SK-N-SH (cell line): ENCODE measurements around the gene ARMC3. TPM values are rescaled to one million over a fixed set of nuclear protein-coding genes. Genes with fewer than 3 reads are reported as not detected.
"Not testable (repeated sequence)": the region's sequence is repeated elsewhere in the genome, so short reads cannot be mapped to it uniquely, and the experiment has no call there.

Experiments used
- CTCF ChIA-PET: fragments of 300-600, 350-600 bp; formaldehyde crosslinking; extraction: SDS; loops from one replicate; lab custom pipeline; 2021; lab: Yijun Ruan, JAX
- POLR2A ChIA-PET: fragments of 350-600 bp; sonication (Branson Sonifier 250); formaldehyde crosslinking; extraction: SDS; loops from one replicate; lab custom pipeline; 2020; ENCODE audit warnings: antibody characterized with exemption, inconsistent platforms; lab: Yijun Ruan, JAX
- DNase-seq: peaks from one replicate; pipeline ENCODE4 v3.0.0; 2012
- H2AFZ ChIP-seq: fragments of 200-600 bp; sonication (generic); 2 replicates; pipeline ENCODE4 v1.8.1; 2016; ENCODE audit warnings: antibody characterized with exemption, mild to moderate bottlenecking, low read depth
- H3F3A ChIP-seq: fragments of 200-600 bp; sonication (generic); replicated peaks from 2 replicates; pipeline ENCODE3; 2016; ENCODE audit warnings: antibody characterized with exemption, mild to moderate bottlenecking; ENCODE audit not compliant: insufficient read depth
- H3K27ac ChIP-seq, 2 experiments: fragments of 200-500 bp in 1 of 2; fragments of 200-600 bp in 1 of 2; sonication (Bioruptor generic) in 1 of 2; sonication (generic), shearing (Covaris generic) in 1 of 2; 2 replicates each; pipeline versions ENCODE4 v1.5.1 to v1.6.1; 2014 to 2016; ENCODE audit warnings: low read depth in 2 of 2, inconsistent platforms in 1 of 2, low read length in 1 of 2, mild to moderate bottlenecking in 1 of 2, mixed read lengths in 1 of 2
- H3K27me3 ChIP-seq: fragments of 200-600 bp; sonication (generic), shearing (Covaris generic); 2 replicates; pipeline ENCODE4 v1.6.1; 2016; ENCODE audit warnings: mixed run types; ENCODE audit not compliant: insufficient read depth
- H3K36me3 ChIP-seq, 2 experiments: fragments of 200-500 bp in 1 of 2; fragments of 200-600 bp in 1 of 2; sonication (Bioruptor generic) in 1 of 2; sonication (generic) in 1 of 2; replicated peaks in 1 of 2; 2 replicates each; pipeline versions ENCODE3 to v1.5.1; 2014 to 2016; ENCODE audit warnings: low read length in 1 of 2, mild to moderate bottlenecking in 1 of 2; ENCODE audit not compliant: insufficient read depth in 2 of 2, control insufficient read depth in 1 of 2
- H3K4me1 ChIP-seq, 2 experiments: fragments of 200-500 bp in 1 of 2; fragments of 200-600 bp in 1 of 2; sonication (Bioruptor generic) in 1 of 2; sonication (generic), shearing (Covaris generic) in 1 of 2; 2 replicates each; pipeline versions ENCODE4 v1.5.1 to v1.6.1; 2014 to 2016; ENCODE audit warnings: low read depth in 1 of 2, low read length in 1 of 2, mixed run types in 1 of 2; ENCODE audit not compliant: insufficient read depth in 2 of 2, control insufficient read depth in 1 of 2
- H3K4me2 ChIP-seq: fragments of 200-600 bp; sonication (generic), shearing (Covaris generic); 2 replicates; pipeline ENCODE4 v1.6.1; 2017; ENCODE audit warnings: mixed run types
- H3K4me3 ChIP-seq, 2 experiments: fragments of 200-500 bp in 1 of 2; fragments of 200-600 bp in 1 of 2; sonication (Bioruptor generic) in 1 of 2; sonication (generic), shearing (Covaris generic) in 1 of 2; 2 replicates each; pipeline versions ENCODE4 v1.5.1 to v1.8.1; 2014 to 2016; ENCODE audit warnings: low read depth in 2 of 2, inconsistent platforms in 1 of 2, low read length in 1 of 2, mild to moderate bottlenecking in 1 of 2, mixed read lengths in 1 of 2, moderate library complexity in 1 of 2
- H3K79me2 ChIP-seq: fragments of 200-600 bp; sonication (generic); 2 replicates; pipeline ENCODE4 v1.8.1; 2017; ENCODE audit warnings: mild to moderate bottlenecking; ENCODE audit not compliant: insufficient read depth
- H3K9ac ChIP-seq: fragments of 200-600 bp; sonication (generic); 2 replicates; pipeline ENCODE4 v1.6.1; 2017; ENCODE audit warnings: mixed run types
- H3K9me2 ChIP-seq: fragments of 200-600 bp; sonication (generic); 2 replicates; pipeline ENCODE4 v1.6.1; 2017; ENCODE audit warnings: mixed run types
- H3K9me3 ChIP-seq: fragments of 200-600 bp; sonication (generic); 2 replicates; pipeline ENCODE4 v1.6.1; 2017; ENCODE audit warnings: mixed run types, mild to moderate bottlenecking, moderate library complexity
- H4K20me1 ChIP-seq: fragments of 200-600 bp; sonication (generic); 2 replicates; pipeline ENCODE4 v1.6.1; 2017; ENCODE audit warnings: mild to moderate bottlenecking, mixed run types; ENCODE audit not compliant: insufficient read depth
- CHD2 ChIP-seq: fragments of 150-350 bp; IDR thresholded peaks from 2 replicates; pipeline ENCODE4 v1.6.1; 2018; ENCODE audit warnings: low read length; ENCODE audit not compliant: partially characterized antibody
- ELF1 ChIP-seq: IDR thresholded peaks from 2 replicates; pipeline ENCODE4 v1.4.0; 2012
- EZH2phosphoT487 ChIP-seq: fragments of 200-600 bp; sonication (generic); IDR thresholded peaks from 2 replicates; pipeline ENCODE4 v1.6.1; 2017; ENCODE audit warnings: low read depth, mixed run types, mild to moderate bottlenecking, antibody characterized with exemption, moderate library complexity, borderline replicate concordance
- FOXJ3 ChIP-seq: sonication (generic); formaldehyde crosslinking; IDR thresholded peaks from 2 replicates; pipeline ENCODE4 v1.5.1; 2020; ENCODE audit warnings: mild to moderate bottlenecking, missing genetic modification reagents
- GABPA ChIP-seq: IDR thresholded peaks from 2 replicates; pipeline ENCODE4 v1.4.0; 2012; ENCODE audit warnings: low read depth, mild to moderate bottlenecking
- JUND ChIP-seq: IDR thresholded peaks from 2 replicates; pipeline ENCODE4 v1.4.0; 2012
- MXI1 ChIP-seq: IDR thresholded peaks from 2 replicates; pipeline ENCODE4 v1.6.1; 2012; ENCODE audit warnings: mild to moderate bottlenecking, low read depth, low read length, improper control_type of control experiment
- NRF1 ChIP-seq: IDR thresholded peaks from 2 replicates; pipeline ENCODE4 v1.6.1; 2012; ENCODE audit warnings: low read depth, mild to moderate bottlenecking, low read length
- SMC3 ChIP-seq: IDR thresholded peaks from 2 replicates; pipeline ENCODE4 v1.6.1; 2012; ENCODE audit warnings: low read depth, low read length, improper control_type of control experiment
- USF1 ChIP-seq: IDR thresholded peaks from 2 replicates; pipeline ENCODE4 v1.4.0; 2012; ENCODE audit warnings: low read depth, borderline replicate concordance
- WGBS: methylation state at CpG from one replicate; pipeline ENCODE4 v1.1.6; 2017; ENCODE audit warnings: low lambda C conversion rate; 5-methylcytosine and 5-hydroxymethylcytosine counted together
- polyA plus RNA-seq, 3 experiments: library from polyadenylated mRNA; depleted of rRNA; stranded (reverse); fragments of >200 nt; gene quantifications; 2 replicates each; pipeline ENCODE4 v1.2.3, GENCODE V29; 2012
- TF ChIP-seq, protein P1 (sequence below): fragments of 200-600 bp; sonication (generic); IDR thresholded peaks from 2 replicates; pipeline ENCODE4 v1.6.1; 2017; ENCODE audit warnings: antibody characterized with exemption, mild to moderate bottlenecking, moderate library complexity
- TF ChIP-seq, protein P2 (sequence below): IDR thresholded peaks from 2 replicates; pipeline ENCODE4 v1.6.1; 2012; ENCODE audit warnings: mild to moderate bottlenecking, low read depth, low read length, moderate library complexity
- TF ChIP-seq, protein P3 (sequence below): IDR thresholded peaks from 2 replicates; pipeline ENCODE4 v1.4.0; 2012; ENCODE audit warnings: low read depth, borderline replicate concordance

The ARMC3 gene
- polyA plus RNA-seq, 1 of the 3 experiments (the other 2 are of a cell fraction) = not detected

DNA sequence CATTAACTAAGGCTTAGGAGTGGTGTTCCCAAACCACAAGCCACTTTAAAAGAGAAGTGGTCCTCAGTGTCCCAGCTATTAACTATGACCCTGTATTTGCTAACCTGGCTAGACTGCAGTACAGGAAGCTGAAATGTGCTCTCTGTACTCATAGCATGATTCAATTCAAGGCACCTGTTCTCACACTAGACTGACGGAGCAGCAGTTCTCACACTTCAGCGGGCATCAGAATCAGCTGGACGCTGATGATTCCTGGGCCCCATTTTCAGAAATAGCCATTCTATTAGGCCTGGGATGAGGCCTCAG, 143.0 kb downstream of the ARMC3 start:
- Histone ChIP-seq H3K27ac (no peak overlapping the region), H3K4me1 (no peaks in the 10 kb centered on the region), H2AFZ (no peak overlapping the region), H3K79me2 (no peaks in the 10 kb centered on the region), H3K27me3 (no peaks in the 10 kb centered on the region), H3K4me3 (no peak overlapping the region), H3K9ac (no peak overlapping the region), H3K4me2 (no peak overlapping the region), H3F3A (no peaks in the 10 kb centered on the region), H3K9me3 (no peaks in the 10 kb centered on the region), H3K9me2 (no peaks in the 10 kb centered on the region), H4K20me1 (no peaks in the 10 kb centered on the region), H3K36me3 (no peaks in the 10 kb centered on the region)
- 81% methylated on average over 3 of the region's 3 CpGs for WGBS
- POLR2A ChIA-PET = no interaction called here
- CTCF ChIA-PET = interaction anchor here (1.3 kb wide), 1 partner anchor 1077 kb away, joined by 4 read pairs; no protein-coding TSS in a partner anchor
- DNase-seq = no peak
- TF ChIP-seq, protein P1, sequence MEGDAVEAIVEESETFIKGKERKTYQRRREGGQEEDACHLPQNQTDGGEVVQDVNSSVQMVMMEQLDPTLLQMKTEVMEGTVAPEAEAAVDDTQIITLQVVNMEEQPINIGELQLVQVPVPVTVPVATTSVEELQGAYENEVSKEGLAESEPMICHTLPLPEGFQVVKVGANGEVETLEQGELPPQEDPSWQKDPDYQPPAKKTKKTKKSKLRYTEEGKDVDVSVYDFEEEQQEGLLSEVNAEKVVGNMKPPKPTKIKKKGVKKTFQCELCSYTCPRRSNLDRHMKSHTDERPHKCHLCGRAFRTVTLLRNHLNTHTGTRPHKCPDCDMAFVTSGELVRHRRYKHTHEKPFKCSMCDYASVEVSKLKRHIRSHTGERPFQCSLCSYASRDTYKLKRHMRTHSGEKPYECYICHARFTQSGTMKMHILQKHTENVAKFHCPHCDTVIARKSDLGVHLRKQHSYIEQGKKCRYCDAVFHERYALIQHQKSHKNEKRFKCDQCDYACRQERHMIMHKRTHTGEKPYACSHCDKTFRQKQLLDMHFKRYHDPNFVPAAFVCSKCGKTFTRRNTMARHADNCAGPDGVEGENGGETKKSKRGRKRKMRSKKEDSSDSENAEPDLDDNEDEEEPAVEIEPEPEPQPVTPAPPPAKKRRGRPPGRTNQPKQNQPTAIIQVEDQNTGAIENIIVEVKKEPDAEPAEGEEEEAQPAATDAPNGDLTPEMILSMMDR = no peak
- TF ChIP-seq CHD2 (no peak), EZH2phosphoT487 (no peak), NRF1 (no peak), FOXJ3 (CRISPR knock-in tag) (no peak), JUND (no peak), GABPA (no peak), USF1 (no peak), ELF1 (no peak), SMC3 (no peak), MXI1 (no peak)
- TF ChIP-seq, protein P2, sequence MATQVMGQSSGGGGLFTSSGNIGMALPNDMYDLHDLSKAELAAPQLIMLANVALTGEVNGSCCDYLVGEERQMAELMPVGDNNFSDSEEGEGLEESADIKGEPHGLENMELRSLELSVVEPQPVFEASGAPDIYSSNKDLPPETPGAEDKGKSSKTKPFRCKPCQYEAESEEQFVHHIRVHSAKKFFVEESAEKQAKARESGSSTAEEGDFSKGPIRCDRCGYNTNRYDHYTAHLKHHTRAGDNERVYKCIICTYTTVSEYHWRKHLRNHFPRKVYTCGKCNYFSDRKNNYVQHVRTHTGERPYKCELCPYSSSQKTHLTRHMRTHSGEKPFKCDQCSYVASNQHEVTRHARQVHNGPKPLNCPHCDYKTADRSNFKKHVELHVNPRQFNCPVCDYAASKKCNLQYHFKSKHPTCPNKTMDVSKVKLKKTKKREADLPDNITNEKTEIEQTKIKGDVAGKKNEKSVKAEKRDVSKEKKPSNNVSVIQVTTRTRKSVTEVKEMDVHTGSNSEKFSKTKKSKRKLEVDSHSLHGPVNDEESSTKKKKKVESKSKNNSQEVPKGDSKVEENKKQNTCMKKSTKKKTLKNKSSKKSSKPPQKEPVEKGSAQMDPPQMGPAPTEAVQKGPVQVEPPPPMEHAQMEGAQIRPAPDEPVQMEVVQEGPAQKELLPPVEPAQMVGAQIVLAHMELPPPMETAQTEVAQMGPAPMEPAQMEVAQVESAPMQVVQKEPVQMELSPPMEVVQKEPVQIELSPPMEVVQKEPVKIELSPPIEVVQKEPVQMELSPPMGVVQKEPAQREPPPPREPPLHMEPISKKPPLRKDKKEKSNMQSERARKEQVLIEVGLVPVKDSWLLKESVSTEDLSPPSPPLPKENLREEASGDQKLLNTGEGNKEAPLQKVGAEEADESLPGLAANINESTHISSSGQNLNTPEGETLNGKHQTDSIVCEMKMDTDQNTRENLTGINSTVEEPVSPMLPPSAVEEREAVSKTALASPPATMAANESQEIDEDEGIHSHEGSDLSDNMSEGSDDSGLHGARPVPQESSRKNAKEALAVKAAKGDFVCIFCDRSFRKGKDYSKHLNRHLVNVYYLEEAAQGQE = no peak
- TF ChIP-seq, protein P3, sequence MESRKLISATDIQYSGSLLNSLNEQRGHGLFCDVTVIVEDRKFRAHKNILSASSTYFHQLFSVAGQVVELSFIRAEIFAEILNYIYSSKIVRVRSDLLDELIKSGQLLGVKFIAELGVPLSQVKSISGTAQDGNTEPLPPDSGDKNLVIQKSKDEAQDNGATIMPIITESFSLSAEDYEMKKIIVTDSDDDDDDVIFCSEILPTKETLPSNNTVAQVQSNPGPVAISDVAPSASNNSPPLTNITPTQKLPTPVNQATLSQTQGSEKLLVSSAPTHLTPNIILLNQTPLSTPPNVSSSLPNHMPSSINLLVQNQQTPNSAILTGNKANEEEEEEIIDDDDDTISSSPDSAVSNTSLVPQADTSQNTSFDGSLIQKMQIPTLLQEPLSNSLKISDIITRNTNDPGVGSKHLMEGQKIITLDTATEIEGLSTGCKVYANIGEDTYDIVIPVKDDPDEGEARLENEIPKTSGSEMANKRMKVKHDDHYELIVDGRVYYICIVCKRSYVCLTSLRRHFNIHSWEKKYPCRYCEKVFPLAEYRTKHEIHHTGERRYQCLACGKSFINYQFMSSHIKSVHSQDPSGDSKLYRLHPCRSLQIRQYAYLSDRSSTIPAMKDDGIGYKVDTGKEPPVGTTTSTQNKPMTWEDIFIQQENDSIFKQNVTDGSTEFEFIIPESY = no peak

- 81% methylated on average over 3 of the region's 3 CpGs for WGBS
- H2AFZ ChIP-seq, H3K4me3 ChIP-seq, CTCF ChIA-PET, H3K27me3 ChIP-seq, H3K79me2 ChIP-seq, POLR2A ChIA-PET, H3K9me2 ChIP-seq, DNase-seq, H3K27ac ChIP-seq, H3K36me3 ChIP-seq, H3K4me1 ChIP-seq, H3K4me2 ChIP-seq, H4K20me1 ChIP-seq, H3F3A ChIP-seq, H3K9ac ChIP-seq, H3K9me3 ChIP-seq: not testable (repeated sequence)
Observed at GRCh38 chr10:23072593-23072992, 144.7 kb downstream of the ARMC3 start.
